Measurements from ENCODE around the gene TMEM54.
"Not testable (repeated sequence)": the region's sequence is repeated elsewhere in the genome, so short reads cannot be mapped to it uniquely, and the experiment has no call there.

TMEM54 gene

GRCh38 chr1:32906654-32907053, 5.5 kb upstream of the TMEM54 start:
- H3K27ac Mint-ChIP-seq: no peak overlapping the region
- H3K4me3 Mint-ChIP-seq: no peak overlapping the region
- peaks cover 3% of the 10 kb centered on the region for H3K4me1 Mint-ChIP-seq
- no peaks in the 10 kb centered on the region for H3K36me3 Mint-ChIP-seq
- CTCF ChIA-PET: interaction anchor here (1.1 kb wide), 1 partner anchor 31 kb away, joined by 4 read pairs; no protein-coding TSS in a partner anchor
- peaks cover 38% of the 10 kb centered on the region for H3K27me3 Mint-ChIP-seq
- DNase-seq: no peak
- H3K9me3 Mint-ChIP-seq: no peaks in the 10 kb centered on the region

GRCh38 chr1:32905588-32905987, 4.4 kb upstream of the TMEM54 start:
- H3K9me3 Mint-ChIP-seq, CTCF ChIA-PET, H3K27ac Mint-ChIP-seq, H3K36me3 Mint-ChIP-seq, H3K4me3 Mint-ChIP-seq, DNase-seq, H3K4me1 Mint-ChIP-seq: not testable (repeated sequence)
- H3K27me3 Mint-ChIP-seq: peaks cover 47% of the 10 kb centered on the region

DNA sequence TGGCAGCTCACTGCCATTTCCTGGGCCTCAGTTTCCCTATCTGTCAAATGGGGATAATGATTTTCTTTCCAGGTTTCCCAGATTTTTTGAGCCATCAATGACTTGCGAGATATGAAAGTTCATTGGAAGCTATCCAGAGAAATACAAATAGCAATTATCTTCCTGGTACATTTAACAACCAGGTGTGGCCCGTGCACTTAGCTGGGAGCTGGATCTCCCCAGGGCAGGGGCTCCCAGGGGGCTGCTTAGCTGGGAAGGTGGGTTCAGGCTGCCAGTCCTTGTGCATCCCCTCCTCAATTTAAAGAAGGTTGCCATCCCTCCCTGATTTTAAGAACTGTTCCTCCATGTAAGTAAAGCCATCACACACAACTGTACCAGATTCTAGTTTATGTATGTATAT, 3.6 kb upstream of the TMEM54 start:
- CTCF ChIA-PET: interaction anchor here (0.5 to 1.6 kb wide), 3 partner anchors 12 to 80 kb away, joined by 3 to 6 read pairs (median 4); no protein-coding TSS in a partner anchor
- Mint-ChIP-seq H3K27ac (no peak overlapping the region), H3K36me3 (no peaks in the 10 kb centered on the region), H3K4me1 (peaks cover 10% of the 10 kb centered on the region), H3K9me3 (no peaks in the 10 kb centered on the region), H3K27me3 (peaks cover 53% of the 10 kb centered on the region), H3K4me3 (no peak overlapping the region)
- no peak for DNase-seq

DNA sequence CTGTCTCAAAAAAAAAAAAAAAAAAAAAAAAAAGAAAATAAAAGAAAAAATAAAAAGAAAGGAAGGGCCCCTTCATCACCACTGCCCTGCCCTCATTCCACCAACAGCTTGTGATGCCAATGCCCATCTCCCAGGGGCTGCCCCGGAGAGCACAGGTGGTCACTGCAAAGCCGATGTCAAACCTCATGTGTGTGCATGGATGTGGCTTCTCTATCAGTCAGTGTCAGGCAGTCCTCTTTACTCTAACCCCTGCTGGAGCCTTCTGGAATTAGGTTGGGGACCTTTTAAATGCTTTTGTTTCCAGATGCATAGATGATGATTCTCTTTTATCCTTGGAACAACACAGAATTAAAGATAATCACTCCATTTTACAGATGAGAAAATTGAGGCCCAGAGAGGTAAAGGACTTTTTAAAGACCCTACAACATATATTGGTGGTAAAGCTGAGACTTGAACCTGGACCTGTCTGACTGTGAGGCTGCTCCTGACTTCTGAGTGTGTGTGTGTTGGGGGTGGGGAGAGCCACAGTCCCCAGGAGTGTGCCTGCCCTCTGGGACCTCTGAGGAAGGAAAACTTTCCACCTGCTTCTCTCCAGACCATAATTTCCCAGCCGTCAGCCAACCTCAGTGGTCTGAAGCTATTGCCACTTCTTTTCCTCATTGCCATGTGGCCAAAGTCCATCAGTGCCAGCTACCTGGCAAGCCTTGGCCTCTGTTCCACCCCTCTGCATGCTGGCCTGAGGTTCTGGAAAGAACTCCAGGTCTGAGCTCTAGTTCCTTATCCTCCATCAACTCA, 3.0 kb upstream of the TMEM54 start:
- no peaks in the 10 kb centered on the region for H3K36me3 Mint-ChIP-seq
- no peak for DNase-seq
- H3K27me3 Mint-ChIP-seq: peaks cover 55% of the 10 kb centered on the region
- H3K4me3 Mint-ChIP-seq: no peak overlapping the region
- no peak overlapping the region for H3K27ac Mint-ChIP-seq
- peaks cover 10% of the 10 kb centered on the region for H3K4me1 Mint-ChIP-seq
- CTCF ChIA-PET: interaction anchor here (0.5 to 1.6 kb wide), 3 partner anchors 11 to 79 kb away, joined by 3 to 6 read pairs (median 4); no protein-coding TSS in a partner anchor
- no peaks in the 10 kb centered on the region for H3K9me3 Mint-ChIP-seq

- Mint-ChIP-seq H3K4me1 (peaks cover 10% of the 10 kb centered on the region), H3K9me3 (no peaks in the 10 kb centered on the region), H3K27ac (no peak overlapping the region), H3K36me3 (no peaks in the 10 kb centered on the region), H3K4me3 (peak overlapping the region; percentile 49), H3K27me3 (peaks cover 72% of the 10 kb centered on the region)
- DNase-seq: no peak
- CTCF ChIA-PET: no interaction called here
Measured at GRCh38 chr1:32902535-32902920, 1.3 kb upstream of the TMEM54 start.

DNA sequence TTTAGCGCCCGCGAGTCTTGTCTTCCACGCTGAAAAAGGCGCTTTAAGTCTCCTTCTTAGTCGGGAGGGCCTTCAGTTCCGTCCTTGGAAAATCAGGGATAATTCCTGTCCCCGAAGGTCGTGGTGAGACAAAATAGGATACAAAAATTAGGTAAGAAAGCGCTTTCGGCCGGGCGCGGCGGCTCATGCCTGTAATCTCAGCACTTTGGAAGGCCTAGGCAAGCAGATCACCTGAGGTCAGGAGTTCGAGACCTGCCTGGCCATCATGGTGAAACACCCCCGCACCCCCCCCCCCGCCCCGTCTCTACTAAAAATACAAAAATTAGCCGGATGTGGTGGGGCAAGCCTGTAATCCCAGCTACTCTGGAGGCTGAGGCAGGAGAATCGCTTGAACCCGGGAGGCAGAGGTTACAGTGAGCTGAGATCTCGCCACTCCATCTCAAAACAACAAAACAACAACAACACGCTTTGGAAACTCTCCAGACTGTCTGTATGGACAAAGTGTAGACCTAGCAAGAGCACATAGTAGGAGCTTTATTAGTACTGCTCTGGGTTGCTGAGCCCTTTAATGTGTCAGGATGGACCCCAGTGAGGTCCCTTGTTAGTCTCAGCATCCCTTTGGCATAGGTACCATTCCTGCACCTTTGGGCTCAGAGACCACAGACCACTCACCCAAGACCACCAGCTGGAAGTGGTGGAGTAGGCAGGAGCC, 790 bp upstream of the TMEM54 start:
- CTCF ChIA-PET: no interaction called here
- H3K27ac Mint-ChIP-seq: no peak overlapping the region
- H3K36me3 Mint-ChIP-seq: no peaks in the 10 kb centered on the region
- no peak for DNase-seq
- H3K9me3 Mint-ChIP-seq: no peaks in the 10 kb centered on the region
- peak overlapping the region; percentile 67 for H3K4me3 Mint-ChIP-seq
- peaks cover 77% of the 10 kb centered on the region for H3K27me3 Mint-ChIP-seq
- H3K4me1 Mint-ChIP-seq: peaks cover 10% of the 10 kb centered on the region

DNA sequence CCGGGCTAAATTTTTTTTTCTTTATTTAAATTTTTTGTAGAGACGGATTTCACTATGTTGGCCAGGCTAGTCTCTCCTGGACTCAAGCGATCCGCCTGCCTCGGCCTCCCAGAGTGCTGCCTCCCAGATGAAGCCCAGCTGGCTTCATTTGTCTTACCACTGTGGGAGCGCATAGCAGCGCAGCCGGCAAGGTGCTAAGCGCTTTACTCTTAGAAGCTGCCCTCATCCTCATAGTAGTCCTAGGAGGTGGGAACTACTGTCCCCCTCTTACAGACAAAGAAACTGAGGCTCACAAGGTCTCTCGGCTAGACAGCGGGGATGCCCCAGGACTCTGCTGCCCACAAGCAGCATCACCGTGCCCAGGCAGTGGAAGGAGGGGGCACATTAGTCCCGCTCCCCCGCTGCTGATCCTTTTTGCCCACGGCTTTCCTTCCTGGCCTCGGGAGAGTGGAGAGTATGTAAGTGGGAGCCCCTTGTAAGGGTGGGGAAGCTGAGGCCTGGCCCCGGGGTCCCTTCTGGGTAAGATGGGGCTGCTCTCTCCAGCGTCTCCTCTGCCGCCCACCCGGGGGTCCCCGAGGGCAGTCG, 726 bp downstream of the TMEM54 start:
- no peak overlapping the region for H3K27ac Mint-ChIP-seq
- peak overlapping the region; percentile 52 for H3K4me3 Mint-ChIP-seq

GRCh38 chr1:32899586-32900296, 1.4 kb downstream of the TMEM54 start:
- DNase-seq: no peak
- H3K27me3 Mint-ChIP-seq: peaks cover 97% of the 10 kb centered on the region
- peaks cover 10% of the 10 kb centered on the region for H3K4me1 Mint-ChIP-seq
- CTCF ChIA-PET: interaction anchor here (0.8 to 1.2 kb wide), 3 partner anchors 10 to 186 kb away, joined by 3 read pairs; no protein-coding TSS in a partner anchor
- no peak overlapping the region for H3K27ac Mint-ChIP-seq
- no peak overlapping the region for H3K4me3 Mint-ChIP-seq
- no peaks in the 10 kb centered on the region for H3K9me3 Mint-ChIP-seq
- H3K36me3 Mint-ChIP-seq: no peaks in the 10 kb centered on the region

More for the DNA sequence above, 726 bp downstream of the TMEM54 start:
- no peaks in the 10 kb centered on the region for H3K36me3 Mint-ChIP-seq
- peaks cover 91% of the 10 kb centered on the region for H3K27me3 Mint-ChIP-seq
- H3K9me3 Mint-ChIP-seq: no peaks in the 10 kb centered on the region
- CTCF ChIA-PET: interaction anchor here (0.8 to 1.2 kb wide), 3 partner anchors 9 to 186 kb away, joined by 3 read pairs; no protein-coding TSS in a partner anchor
- no peak for DNase-seq
- H3K4me1 Mint-ChIP-seq: peaks cover 10% of the 10 kb centered on the region

DNA sequence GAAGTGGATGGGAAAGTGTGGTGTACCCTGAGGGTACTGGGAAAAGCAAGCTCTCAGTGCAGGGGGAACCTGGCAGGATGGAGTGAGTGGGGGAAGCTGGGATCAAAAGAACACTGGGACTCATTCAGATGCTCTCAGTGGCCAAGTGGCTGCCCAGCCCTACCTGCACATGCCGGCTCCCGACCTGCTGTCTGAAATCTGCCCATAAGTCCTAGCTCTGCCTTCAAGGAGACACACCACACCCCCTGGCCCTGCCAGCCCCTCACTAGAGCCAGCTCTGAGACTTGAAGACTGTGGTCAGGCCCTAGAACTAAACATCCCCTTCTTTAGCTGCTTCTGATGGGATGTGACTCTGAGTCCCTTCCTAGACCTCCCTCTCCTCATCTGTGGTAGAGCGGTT, 2.2 kb downstream of the TMEM54 start:
- H3K27me3 Mint-ChIP-seq: peaks cover 97% of the 10 kb centered on the region
- H3K27ac Mint-ChIP-seq: no peak overlapping the region
- peaks cover 10% of the 10 kb centered on the region for H3K4me1 Mint-ChIP-seq
- no peaks in the 10 kb centered on the region for H3K36me3 Mint-ChIP-seq
- no peak for DNase-seq
- CTCF ChIA-PET: interaction anchor here (0.7 to 2.6 kb wide), 3 partner anchors 12 to 735 kb away, joined by 3 to 16 read pairs (median 4); no protein-coding TSS in a partner anchor
- H3K4me3 Mint-ChIP-seq: no peak overlapping the region
- no peaks in the 10 kb centered on the region for H3K9me3 Mint-ChIP-seq

DNA sequence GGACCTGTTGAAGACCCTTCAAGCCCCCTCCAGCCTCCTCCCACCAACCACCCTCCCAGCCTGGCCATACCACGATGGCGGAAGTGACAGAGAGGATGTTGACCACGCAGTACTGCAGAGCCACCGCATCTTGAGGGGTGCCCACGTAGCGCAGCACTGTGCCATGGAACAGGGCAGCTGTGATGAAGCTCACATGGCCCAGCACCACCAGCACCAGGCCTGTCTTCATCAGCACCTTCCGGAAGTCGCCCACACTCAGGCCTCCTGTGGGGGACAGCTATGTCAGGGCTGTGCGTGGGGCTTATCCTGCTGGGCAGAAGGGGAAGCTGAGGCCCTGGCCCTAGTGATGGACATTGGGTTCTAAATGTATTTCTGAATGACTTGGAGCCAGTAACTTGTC, 3.1 kb downstream of the TMEM54 start:
- CTCF ChIA-PET: interaction anchor here (2.6 kb wide), 1 partner anchor 22 kb away, joined by 16 read pairs; no protein-coding TSS in a partner anchor
- H3K4me3 Mint-ChIP-seq: no peak overlapping the region
- H3K4me1 Mint-ChIP-seq: peaks cover 13% of the 10 kb centered on the region
- H3K9me3 Mint-ChIP-seq: no peaks in the 10 kb centered on the region
- no peak overlapping the region for H3K27ac Mint-ChIP-seq
- DNase-seq: no peak
- H3K27me3 Mint-ChIP-seq: peaks cover 97% of the 10 kb centered on the region
- H3K36me3 Mint-ChIP-seq: no peaks in the 10 kb centered on the region

DNA sequence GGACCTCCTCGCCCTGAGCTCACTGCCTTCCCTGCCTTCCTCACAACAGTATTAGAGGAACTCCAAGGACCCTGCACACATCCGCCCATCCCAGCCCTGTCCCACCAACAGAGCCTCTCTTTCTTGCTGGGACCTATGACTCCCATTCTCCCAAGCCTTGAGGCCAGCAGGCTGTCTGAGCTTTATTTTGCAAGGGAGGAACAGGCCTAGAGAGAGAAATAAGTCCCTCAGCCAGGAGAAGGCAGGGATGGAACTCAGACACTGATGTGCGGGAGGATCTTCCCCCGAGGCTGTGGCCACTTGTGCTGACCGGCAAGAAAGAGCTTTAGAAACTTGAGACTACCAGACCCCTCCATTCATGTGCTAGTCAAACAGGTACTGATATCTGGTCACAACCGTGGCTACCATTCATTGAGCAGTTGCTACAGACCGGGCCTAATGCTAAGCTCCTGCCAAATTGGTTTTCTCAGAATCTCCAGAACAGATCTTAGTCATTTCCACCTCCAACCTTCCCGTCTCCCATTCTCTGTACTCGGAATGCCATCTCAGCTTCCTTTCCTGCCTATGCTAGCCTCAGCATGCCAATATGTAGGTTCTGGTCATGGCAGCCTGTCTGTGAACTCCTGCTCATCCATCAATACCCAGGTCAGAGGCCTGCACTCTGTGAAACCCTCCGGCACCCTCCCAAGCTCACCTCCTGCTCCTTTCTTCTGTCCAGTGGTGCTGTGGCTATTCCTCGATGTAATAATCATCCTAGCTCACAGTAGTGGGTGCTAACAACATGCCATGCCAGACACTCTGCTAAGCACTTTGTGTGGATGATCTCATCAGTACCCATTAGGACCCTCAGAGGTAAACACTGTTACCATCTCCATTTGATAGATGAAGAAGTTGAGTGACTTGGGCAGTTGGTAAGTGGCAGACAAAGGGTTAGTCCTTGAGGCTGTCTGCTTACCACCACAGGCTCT, 3.8 kb downstream of the TMEM54 start:
- CTCF ChIA-PET: interaction anchor here (1.2 to 2.6 kb wide), 2 partner anchors 21 to 157 kb away, joined by 3 to 16 read pairs; no protein-coding TSS in a partner anchor
- Mint-ChIP-seq H3K4me3 (no peak overlapping the region), H3K9me3 (no peaks in the 10 kb centered on the region)

GRCh38 chr1:32896451-32896850, 4.7 kb downstream of the TMEM54 start:
- Mint-ChIP-seq H3K27ac (no peak overlapping the region), H3K4me1 (peaks cover 15% of the 10 kb centered on the region), H3K36me3 (no peaks in the 10 kb centered on the region), H3K9me3 (no peaks in the 10 kb centered on the region), H3K27me3 (peaks cover 97% of the 10 kb centered on the region), H3K4me3 (no peak overlapping the region)
- CTCF ChIA-PET: interaction anchor here (1.2 to 2.6 kb wide), 2 partner anchors 20 to 158 kb away, joined by 3 to 16 read pairs; no protein-coding TSS in a partner anchor
- DNase-seq: no peak

More for the DNA sequence above, 3.8 kb downstream of the TMEM54 start:
- Mint-ChIP-seq H3K4me1 (peaks cover 17% of the 10 kb centered on the region), H3K27me3 (peaks cover 97% of the 10 kb centered on the region), H3K27ac (no peak overlapping the region), H3K36me3 (no peaks in the 10 kb centered on the region)
- DNase-seq: no peak

All from activated naive CD4-positive, alpha-beta T cell treated with anti-CD3 and anti-CD28 coated beads, Interleukin-2, amount 10 ng/mL, durations not matched to agents 7 days and 5 days (primary cell).